HG03439 (cell line): ENCODE measurements around the gene C17orf113.
"Not testable (repeated sequence)": the region's sequence is repeated elsewhere in the genome, so short reads cannot be mapped to it uniquely, and the experiment has no call there.

ENCODE experiments used
- ATAC-seq: cut with Tn5 transposase; IDR thresholded peaks from one replicate; pipeline ENCODE4 v1.9.1; 2021; ENCODE audit warnings: mild to moderate bottlenecking, moderate library complexity; ENCODE audit not compliant: unreplicated experiment

Gene C17orf113

DNA sequence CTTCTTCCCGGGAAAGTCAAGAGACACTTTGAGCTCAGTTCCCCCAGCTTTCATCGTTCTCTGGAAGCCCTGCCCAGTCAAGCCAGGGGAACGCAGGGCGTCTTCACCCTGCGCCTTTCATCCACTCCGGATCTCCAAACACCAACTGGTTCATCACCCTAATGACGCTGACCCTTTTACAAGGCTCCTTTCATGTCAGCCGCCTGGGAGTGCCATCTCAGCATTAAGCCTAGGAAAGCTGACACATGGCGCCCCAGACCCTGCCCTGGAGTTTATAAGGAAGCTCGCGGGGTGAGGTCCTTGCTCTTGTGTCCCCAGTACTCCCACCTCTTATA is 32.6 kb downstream of the C17orf113 start:
- no peak for ATAC-seq

DNA sequence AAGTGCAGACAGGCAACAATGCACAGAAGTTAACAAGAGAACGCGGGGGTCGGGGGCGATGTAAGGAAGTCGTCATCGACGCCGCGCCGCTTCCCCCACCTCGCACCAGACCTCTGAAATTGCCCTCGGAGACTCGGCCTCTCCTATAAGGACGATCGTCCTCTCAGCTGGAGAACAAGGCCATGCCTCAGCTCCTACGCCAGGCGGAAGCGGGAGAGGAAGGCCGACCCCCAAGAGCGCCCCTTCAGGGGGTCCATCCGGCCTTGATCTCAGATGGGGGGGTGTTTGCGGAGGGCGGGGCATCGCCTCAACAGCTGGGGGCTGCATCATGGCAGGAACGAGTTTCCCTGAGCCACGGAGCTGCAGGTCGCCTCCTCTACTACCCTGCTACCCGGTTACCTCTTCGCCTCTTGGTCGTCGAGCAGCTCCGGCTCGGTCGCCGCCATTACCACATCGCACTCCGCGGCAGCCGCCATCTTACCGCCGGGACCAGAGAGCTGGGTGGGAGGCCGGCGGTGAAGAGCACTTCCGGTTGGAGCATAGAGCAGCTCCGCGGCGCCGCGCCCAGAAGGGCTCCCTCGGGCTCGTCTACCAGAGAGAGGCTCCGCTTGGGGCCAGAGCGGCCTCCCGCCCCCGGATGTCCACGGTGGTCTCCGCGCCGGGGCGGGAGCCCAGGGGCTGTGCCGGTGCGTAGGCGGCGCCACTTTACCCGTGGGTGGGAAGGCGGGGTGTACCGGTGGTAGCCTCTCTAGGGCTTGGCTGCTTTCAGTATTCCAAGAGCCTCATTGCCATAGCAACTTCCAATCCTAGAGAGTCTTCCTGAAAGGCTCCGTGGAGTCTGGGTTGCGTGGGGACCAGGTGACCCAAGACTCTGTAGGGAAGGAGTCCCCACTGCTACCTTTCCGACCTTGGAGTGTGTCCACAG is 33.2 kb downstream of the C17orf113 start, which contains the start of gene DNAJC7:
TSS of gene DNAJC7 (minus strand) at position 499 of the 925 bp plus-strand sequence. CDS start at position 476, 23 bp downstream.
- ATAC-seq = peak; percentile 72

DNA sequence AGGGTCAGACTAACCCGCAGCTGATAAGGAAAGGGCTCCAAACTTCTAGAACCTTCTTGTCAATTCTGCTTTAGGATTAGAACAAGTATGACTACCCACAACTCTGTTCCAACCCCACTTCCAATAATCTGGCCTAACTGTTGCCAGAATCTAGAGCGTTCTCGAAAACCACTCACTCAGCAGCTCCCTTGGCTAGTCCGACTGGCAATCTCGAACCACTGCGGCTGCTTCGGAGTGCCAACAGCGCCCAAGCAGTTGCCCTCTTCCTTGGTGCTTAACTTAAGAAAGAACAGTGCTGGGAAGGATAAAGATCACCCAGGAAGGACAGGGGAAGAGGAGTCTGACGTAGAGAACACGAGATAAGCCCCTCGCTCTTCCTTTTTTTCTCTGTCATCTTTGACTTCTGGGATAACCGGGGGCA is 34.0 kb downstream of the C17orf113 start:
- ATAC-seq = no peak

DNA sequence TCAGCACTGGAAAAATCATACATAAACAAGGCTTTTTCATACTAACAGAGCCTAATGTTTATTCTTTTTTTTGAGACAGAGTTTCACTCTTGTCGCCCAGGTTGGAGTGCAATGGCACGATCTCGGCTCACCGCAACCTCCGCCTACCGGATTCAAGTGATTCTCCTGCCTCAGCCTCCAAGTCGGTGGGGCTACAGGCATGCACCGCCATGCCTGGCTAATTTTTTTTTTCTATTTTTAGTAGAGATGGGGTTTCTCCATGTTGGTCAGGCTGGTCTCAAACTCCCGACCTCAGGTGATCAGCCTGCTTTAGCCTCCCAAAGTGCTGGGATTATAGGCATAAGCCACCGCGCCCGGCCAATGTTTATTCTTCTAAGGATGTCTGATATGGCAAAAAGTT is 36.7 kb downstream of the C17orf113 start:
- ATAC-seq = not testable (repeated sequence)

DNA sequence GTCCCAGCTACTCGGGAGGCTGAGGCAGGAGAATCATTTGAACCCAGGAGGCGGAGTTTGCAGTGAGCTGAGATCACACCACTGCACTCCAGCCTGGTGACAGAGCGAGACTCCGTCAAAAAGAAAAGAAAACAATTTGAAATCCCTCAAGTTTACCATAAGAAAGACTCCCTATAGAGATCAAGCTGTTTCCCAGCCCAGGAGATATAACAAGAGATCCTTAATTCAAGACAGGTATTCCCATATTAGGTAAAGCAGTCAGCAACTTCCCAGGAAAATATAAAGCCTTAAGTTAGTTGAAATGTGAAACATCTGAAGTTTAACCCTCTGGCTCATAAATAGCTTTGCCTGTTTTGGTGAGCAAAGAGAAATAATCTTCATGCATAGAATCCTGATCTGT is 38.0 kb downstream of the C17orf113 start:
- ATAC-seq = not testable (repeated sequence)

DNA sequence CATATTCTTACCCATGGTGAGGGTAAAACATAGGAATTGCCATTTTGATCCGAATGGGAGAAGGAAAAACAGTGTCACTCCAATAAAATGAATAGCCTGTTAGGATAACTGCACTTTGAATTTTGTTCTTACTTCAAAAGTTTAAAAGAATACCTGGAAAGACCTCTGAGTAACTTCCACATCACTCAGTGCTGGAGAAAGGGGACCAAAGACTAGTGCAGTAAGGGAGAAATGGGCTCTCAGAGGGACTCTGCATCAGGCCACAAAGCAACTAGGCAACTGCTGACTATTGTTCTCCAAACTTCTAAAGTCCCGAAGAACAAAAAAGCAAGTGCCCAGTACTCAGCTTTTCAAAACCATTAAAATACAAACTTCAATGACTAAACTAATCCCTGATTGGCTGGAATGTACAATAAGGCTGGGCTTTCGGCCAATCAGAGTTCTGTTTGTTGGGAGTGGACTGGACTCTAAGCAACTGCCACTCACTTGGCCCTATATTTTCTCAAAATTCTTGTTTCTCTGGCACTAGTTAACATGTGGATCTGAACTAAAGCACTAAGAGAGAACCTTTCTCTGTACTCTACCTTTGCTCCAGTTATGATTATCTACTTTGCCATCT is 39.4 kb downstream of the C17orf113 start:
- ATAC-seq = no peak

DNA sequence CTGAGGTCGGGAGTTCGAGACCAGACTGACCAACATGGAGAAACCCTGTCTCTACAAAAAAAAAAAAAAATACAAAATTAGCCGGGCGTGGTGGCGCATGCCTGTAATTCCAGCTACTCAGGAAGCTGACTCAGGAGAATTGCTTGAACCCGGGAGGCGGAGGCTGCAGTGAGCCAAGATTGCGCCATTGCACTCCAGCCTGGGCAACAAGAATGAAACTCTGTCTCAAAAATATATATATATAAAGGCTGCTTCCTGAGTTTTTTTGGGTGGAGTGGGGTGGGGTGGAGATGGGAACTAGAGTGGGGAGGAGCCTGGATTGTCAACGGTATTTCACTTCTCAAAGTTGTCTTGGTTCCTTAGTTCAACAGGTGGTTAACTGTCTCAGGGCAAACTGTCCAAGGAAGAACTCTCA is 40.1 kb downstream of the C17orf113 start:
- ATAC-seq = not testable (repeated sequence)

DNA sequence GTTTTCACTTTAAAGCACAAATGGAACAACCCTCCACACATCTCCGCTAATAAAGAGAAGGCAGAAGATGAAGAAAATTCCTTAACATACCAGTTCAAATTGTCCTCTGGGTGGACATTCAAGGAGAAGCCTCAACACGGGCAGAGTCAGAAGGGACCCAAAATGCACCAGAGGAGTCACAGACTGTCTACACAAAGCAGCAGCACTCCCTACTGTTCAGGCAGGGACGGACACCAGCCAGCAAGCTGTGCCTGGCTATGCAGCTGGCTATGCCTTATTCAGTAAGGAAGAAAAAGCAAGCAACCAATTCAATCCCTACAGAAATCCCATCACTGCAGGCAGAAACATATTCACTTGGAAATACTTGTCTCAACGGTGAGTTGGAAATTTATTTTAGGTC is 41.2 kb downstream of the C17orf113 start:
- ATAC-seq = no peak

DNA sequence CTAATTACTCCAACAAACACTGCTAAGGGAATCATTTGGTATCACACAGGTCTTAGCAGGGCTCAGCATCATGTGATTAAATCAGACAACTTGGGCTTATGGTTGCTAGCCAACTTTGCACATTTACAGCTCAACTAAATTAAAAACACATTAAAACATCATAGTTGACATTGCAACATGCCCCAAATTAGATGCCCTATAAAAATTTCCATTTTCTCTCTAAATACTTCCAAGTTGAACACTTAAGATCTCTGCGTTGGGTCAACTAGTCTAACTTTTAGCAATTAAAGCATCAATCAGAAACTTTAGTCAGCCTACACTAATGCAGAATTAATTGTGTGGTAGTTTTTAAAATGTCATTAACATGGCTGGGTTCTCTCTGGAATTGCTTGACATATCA is 45.2 kb downstream of the C17orf113 start:
- no peak for ATAC-seq

DNA sequence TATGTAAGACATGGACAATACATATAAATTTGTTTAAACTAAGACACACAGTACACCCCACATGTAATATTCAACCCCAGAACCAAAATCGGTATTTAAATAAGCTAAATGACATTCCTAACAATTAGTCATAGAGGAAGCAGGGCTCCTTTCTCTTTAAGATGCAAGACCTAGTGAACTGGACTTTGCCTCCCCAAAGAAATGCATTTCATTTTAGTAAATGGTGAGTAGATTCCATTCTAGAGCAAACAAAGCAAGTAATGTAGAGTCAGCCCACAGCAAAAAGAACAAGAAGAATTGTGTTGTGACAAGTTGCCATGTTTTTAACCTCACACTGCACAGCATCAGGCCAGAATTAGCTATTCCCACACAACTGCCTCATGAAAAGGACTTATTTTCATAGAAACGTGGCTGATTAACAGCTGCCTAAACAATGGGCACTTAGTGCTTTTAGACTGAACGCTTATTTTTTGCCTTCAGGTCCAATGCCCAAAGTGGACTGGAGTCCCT is 47.6 kb downstream of the C17orf113 start:
- ATAC-seq = no peak

DNA sequence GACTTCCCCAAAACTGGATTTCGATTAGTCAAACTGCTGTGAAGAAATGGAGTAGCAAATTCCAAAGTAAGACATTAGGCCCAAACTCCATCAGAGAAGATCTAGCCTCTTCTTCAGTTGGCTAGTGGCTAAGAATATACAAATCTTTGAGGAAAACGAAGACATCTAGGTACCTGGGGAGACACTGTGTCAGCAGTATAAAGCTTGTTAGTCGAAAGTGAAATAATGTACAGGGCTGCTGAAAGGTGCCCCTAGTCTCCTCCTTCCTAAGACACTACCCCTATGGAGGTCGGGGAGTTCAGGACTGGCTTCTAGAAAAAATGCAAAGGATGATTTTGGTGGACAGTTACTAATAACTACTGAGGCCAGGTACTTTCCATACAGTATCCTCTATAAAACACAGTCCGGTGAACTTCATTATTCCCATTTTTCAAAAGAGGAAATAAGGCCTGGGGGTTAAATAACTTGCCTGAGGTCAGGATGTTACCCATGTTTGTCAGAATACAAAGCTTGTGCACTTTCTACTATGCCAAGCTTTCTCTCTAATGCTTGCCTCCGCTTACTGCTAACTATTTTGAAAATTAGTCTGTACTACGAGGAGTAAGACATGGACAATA is 48.1 kb downstream of the C17orf113 start:
- ATAC-seq = no peak

DNA sequence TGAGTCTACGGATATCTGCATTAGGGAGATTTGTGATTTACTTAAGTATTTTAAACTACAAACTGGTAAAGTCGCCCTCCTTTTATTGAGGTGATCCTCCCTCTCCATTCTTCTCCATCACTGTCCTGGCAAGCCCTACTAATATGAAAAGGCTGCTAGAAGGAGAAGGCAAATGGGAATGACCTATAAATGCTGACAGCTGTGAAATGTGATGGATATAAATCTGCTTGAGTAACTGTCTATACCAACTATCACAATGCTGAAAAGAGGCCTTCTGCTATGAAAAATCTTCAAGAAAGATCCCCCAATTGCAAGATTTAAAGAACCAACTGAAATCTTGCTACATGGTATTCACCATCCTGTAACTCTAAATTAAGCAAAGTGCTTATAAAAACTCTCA is 48.7 kb downstream of the C17orf113 start:
- ATAC-seq = no peak

DNA sequence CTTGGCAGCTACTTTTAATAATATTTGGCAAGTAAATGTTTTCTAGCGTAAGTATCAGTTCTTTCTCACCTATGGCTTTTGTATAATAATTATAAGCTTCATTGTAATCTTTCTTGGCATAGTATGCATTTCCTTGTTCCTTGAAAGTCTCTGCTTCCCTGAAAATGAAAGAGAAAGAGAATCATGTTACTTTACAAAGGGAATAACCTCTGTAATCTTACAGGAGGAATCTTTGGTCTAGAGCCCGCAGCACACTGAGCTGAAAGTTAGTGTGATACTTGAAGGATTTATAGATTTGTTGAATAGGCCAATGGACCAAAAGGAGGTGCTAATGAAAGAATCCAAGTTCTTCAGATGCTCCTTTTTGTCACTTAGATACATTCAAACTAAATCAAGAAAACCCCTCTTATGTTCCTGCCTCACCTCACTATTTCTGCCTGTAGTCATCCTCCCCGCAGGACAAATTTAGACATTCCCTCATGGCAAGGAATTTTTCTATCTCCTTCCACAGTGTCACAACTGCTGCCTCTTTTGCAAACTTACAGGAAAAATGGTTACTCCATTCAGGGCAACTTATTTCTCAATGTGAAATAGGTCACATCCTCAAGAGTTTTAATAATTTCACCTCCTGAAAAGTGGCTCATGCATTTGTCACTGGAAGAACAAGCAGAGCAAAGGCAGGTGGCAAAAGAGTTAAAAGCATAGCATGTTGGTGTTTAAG is 49.8 kb downstream of the C17orf113 start:
- ATAC-seq = no peak

DNA sequence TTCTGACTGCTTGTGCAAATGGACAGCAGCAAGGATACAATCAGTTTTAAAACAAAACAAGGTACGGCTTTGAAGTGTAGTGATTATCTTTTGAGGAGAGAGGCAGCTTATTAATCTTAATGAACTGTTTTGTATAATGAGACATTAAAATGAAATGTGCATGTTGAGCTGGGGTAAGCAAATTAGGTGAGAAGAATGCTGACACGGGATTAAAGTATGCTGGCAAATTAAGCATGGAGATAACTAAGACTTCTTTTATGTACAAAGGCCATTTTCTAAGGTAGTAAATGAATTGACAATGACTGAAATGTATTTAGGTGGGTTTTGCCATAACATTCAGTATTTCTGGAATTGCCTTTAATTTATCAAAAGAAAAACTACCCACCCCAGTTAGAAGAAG is 51.9 kb downstream of the C17orf113 start:
- no peak for ATAC-seq

DNA sequence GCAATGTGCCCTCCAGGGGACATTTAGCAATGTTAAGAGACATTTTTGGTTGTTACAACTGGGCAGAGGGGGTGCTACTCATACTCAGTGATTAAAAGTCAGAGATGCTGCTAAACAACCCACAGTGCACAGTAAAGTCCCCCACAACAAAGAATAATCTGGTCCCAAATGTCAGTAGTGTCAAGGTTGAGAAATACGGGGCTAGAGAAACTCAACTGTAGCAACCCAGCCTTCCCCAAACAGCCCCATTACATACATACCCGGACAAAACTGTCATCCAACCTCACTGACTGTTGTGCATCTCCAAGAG is 53.6 kb downstream of the C17orf113 start:
- no peak for ATAC-seq

DNA sequence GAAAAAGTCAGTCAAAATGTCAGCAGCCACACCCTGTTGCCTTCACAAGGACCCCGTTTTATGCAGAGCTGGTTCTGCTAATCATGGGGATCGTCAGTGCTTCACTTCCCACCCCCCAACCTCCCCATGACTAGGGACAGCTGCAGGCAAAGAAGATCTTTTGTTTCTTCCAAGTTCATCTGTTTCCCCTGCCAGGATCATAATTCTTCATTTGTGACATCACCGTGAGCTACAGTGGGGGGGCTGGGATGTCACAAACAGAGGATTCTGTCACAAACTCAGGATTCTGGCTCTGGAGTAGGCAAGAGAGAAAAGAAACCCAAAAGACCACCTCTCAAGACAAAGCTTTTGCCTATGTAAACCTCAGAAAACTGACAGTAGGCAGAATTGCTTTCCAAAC is 57.8 kb downstream of the C17orf113 start:
- no peak for ATAC-seq

DNA sequence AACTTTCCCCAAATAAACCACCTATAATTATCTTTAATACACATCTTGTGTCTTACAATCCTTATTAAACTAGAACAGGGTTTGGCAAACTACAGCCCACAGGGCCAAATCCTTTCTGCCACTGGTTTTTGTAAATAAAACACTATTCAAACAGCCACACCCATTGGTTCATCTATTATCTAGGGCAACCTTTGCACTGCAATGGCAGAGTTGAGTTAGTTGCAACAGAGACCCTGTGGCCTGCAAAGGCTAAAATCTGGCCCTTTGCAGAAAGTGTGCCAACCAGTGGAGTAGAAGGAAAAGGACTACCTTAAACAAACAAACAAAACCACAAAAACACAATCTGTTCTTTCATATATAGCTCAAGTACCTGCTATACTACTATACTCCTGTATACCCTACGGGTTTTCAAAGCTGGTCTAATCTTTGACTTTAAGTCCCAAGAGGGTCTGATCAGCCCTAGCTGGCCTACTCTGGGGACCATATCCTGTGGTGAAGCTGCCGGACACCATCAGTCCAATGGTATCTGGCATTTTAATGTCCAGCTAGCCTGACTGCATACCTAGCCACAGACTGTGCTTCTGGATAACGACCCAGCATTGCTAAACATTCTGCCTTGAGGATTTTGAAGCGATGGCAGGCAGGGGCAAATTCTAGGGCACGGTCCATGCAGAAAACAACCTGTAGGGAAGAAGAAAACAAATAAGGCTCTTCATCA is 60.5 kb downstream of the C17orf113 start:
- no peak for ATAC-seq

DNA sequence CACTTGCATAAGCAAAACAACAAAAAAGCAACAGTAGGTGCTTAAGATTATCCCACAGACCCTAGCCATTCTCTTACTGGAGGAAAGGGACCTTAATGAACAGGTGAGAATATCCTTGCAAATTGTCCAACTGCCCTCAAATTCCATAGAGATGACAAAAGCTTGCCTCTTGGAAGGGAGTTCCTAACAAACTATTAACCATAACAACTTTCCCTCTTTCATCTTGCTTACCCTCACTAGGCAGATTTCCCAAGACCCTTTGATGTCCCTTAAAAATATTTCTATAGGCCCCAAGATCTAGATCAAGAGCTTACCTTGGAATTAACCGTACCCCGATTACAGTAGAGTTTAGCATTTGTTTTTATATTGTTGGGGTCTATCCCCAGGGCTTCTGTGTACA is 62.0 kb downstream of the C17orf113 start:
- no peak for ATAC-seq
